ENCODE data around the gene TWSG1.
"Not testable (repeated sequence)": the region's sequence is repeated elsewhere in the genome, so short reads cannot be mapped to it uniquely, and the experiment has no call there.

Gene TWSG1

GRCh38 chr18:9386879-9387278, 52.3 kb downstream of the TWSG1 start:
- FAIRE-seq = no peak
- DNase-seq (ENCODE audit: low spot score) = no peak

GRCh38 chr18:9387891-9388290, 53.3 kb downstream of the TWSG1 start:
- FAIRE-seq = no peak
- no peak for DNase-seq (ENCODE audit: low spot score)

GRCh38 chr18:9389706-9390105, 55.1 kb downstream of the TWSG1 start:
- DNase-seq (ENCODE audit: low spot score) (no peak), FAIRE-seq (no peak)

GRCh38 chr18:9392726-9393125, 58.2 kb downstream of the TWSG1 start:
- DNase-seq (ENCODE audit: low spot score) (no peak), FAIRE-seq (no peak)

- DNase-seq (ENCODE audit: low spot score) (no peak), FAIRE-seq (peak; percentile 35)
Measured at GRCh38 chr18:9394046-9394445, 59.5 kb downstream of the TWSG1 start.

GRCh38 chr18:9400197-9400596, 65.6 kb downstream of the TWSG1 start:
- DNase-seq (ENCODE audit: low spot score) = no peak
- FAIRE-seq = no peak

GRCh38 chr18:9401176-9401575, 66.6 kb downstream of the TWSG1 start:
- FAIRE-seq = no peak
- no peak for DNase-seq (ENCODE audit: low spot score)

GRCh38 chr18:9402358-9403007, 67.9 kb downstream of the TWSG1 start:
- not testable (repeated sequence) for DNase-seq (ENCODE audit: low spot score); FAIRE-seq

- peak; percentile 59 for FAIRE-seq
- no peak for DNase-seq (ENCODE audit: low spot score)
Measured at GRCh38 chr18:9403795-9404564, 69.4 kb downstream of the TWSG1 start.

- peak; percentile 95 for FAIRE-seq
- peak; percentile 92 for DNase-seq (ENCODE audit: low spot score)
Measured at GRCh38 chr18:9404565-9405060, 70.0 kb downstream of the TWSG1 start.

- DNase-seq (ENCODE audit: low spot score) = no peak
- FAIRE-seq = no peak
Measured at GRCh38 chr18:9405130-9405529, 70.6 kb downstream of the TWSG1 start.

GRCh38 chr18:9405977-9406376, 71.4 kb downstream of the TWSG1 start:
- FAIRE-seq (peak; percentile 87), DNase-seq (ENCODE audit: low spot score) (no peak)

GRCh38 chr18:9410515-9410914, 75.9 kb downstream of the TWSG1 start:
- no peak for FAIRE-seq

GRCh38 chr18:9413576-9413975, 79.0 kb downstream of the TWSG1 start:
- DNase-seq (ENCODE audit: low spot score) = no peak

More at GRCh38 chr18:9410515-9410914, 75.9 kb downstream of the TWSG1 start:
- DNase-seq (ENCODE audit: low spot score) = no peak

GRCh38 chr18:9416563-9417072, 82.0 kb downstream of the TWSG1 start:
- DNase-seq (ENCODE audit: low spot score) = no peak
- FAIRE-seq = no peak

More at GRCh38 chr18:9413576-9413975, 79.0 kb downstream of the TWSG1 start:
- FAIRE-seq = no peak

GRCh38 chr18:9417073-9417851, 82.7 kb downstream of the TWSG1 start:
- peak; percentile 93 for FAIRE-seq
- DNase-seq (ENCODE audit: low spot score) = peak; percentile 86

GRCh38 chr18:9418047-9418690, 83.6 kb downstream of the TWSG1 start:
- DNase-seq (ENCODE audit: low spot score) = no peak
- no peak for FAIRE-seq

- DNase-seq (ENCODE audit: low spot score) (peak; percentile 57), FAIRE-seq (no peak)
Measured at GRCh38 chr18:9419956-9420631, 85.5 kb downstream of the TWSG1 start.

GRCh38 chr18:9421096-9421900, 86.7 kb downstream of the TWSG1 start:
- no peak for FAIRE-seq
- no peak for DNase-seq (ENCODE audit: low spot score)

GRCh38 chr18:9421901-9422327, 87.3 kb downstream of the TWSG1 start:
- no peak for DNase-seq (ENCODE audit: low spot score)
- FAIRE-seq = no peak
